GM12878 (cell line): Measurements from ENCODE around the gene PI4K2A. TPM values are rescaled to one million over a fixed set of nuclear protein-coding genes. Genes with fewer than 3 reads are reported as not detected.
A peak's percentile ranks its signal among the peaks of the same experiment; 100 is the strongest.

Source experiments
- ATAC-seq: fragments of 200-7000 bp; cut with Tn5 transposase; 3 replicates; pipeline ENCODE4 v1.9.1; 2020; ENCODE audit warnings: mild to moderate bottlenecking, moderate library complexity
- BruUV-seq: library from RNA; stranded (reverse); fragments of 400-500 nt; replicated peaks from 2 replicates; lab custom pipeline; 2021; lab: Mats Ljungman, UMichigan
- CTCF ChIA-PET: fragments of 300-600 bp; sonication (Branson Sonifier 250); formaldehyde crosslinking; extraction: SDS; loops from one replicate; lab custom pipeline; 2021; ENCODE audit warnings: inconsistent platforms; lab: Yijun Ruan, JAX
- POLR2A ChIA-PET: fragments of 350-600 bp; formaldehyde crosslinking; extraction: SDS; loops from one replicate; lab custom pipeline; 2021; ENCODE audit warnings: inconsistent platforms; lab: Charles Lee
- RAD21 ChIA-PET: fragments of 300-600 bp; sonication (Branson Sonifier 250); formaldehyde crosslinking; loops from one replicate; lab custom pipeline; 2023; ENCODE audit warnings: antibody characterized with exemption; ENCODE audit not compliant: unreplicated experiment; lab: Charles Lee
- SMC1A ChIA-PET: fragments of 300-600 bp; sonication (Branson Sonifier 250); formaldehyde crosslinking; loops from one replicate; lab custom pipeline; 2023; ENCODE audit not compliant: unreplicated experiment, uncharacterized antibody; lab: Charles Lee
- DNase-seq: peaks from one replicate; pipeline ENCODE4 v3.0.0-alpha.2; 2011; ENCODE audit warnings: low read depth, low spot score
- FAIRE-seq: peaks from 3 replicates; lab custom pipeline; 2011; peaks lifted over from hg19 to GRCh38; lab: Jason Lieb, UNC
- H2AFZ ChIP-seq: 2 replicates; pipeline ENCODE4 v1.6.0; 2011; ENCODE audit warnings: low read depth, low read length, control low read depth; ENCODE audit not compliant: control insufficient read depth
- H3K27ac ChIP-seq: 2 replicates; pipeline ENCODE4 v1.5.1; 2011; ENCODE audit warnings: control low read depth; ENCODE audit not compliant: control insufficient read depth, insufficient read depth
- H3K27me3 ChIP-seq, 2 experiments: replicated peaks in 1 of 2; 2 replicates each; pipeline versions ENCODE4 v1.6.0 to v1.6.1; 2011; ENCODE audit warnings: low read length in 1 of 2; ENCODE audit not compliant: control insufficient read depth in 2 of 2, insufficient read depth in 2 of 2
- H3K36me3 ChIP-seq, 2 experiments: 2 replicates each; pipeline ENCODE4 v1.5.1; 2011; ENCODE audit warnings: low read length in 1 of 2; ENCODE audit not compliant: control insufficient read depth in 2 of 2, insufficient read depth in 2 of 2
- H3K4me1 ChIP-seq: 2 replicates; pipeline ENCODE4 v1.6.1; 2011; ENCODE audit warnings: mild to moderate bottlenecking, low read length, moderate library complexity, mixed read lengths; ENCODE audit not compliant: control insufficient read depth, insufficient read depth
- H3K4me2 ChIP-seq: 2 replicates; pipeline ENCODE4 v1.6.0; 2011; ENCODE audit warnings: control low read depth; ENCODE audit not compliant: control insufficient read depth, insufficient read depth
- H3K4me3 ChIP-seq: fragments of 200-600 bp; sonication (generic); 2 replicates; pipeline ENCODE4 v1.5.1; 2016
- H3K79me2 ChIP-seq: 2 replicates; pipeline ENCODE4 v1.6.0; 2011; ENCODE audit warnings: low read length; ENCODE audit not compliant: control insufficient read depth, insufficient read depth
- H3K9ac ChIP-seq: 2 replicates; pipeline ENCODE4 v1.8.0; 2011; ENCODE audit warnings: low read length, control low read depth, mixed read lengths; ENCODE audit not compliant: control insufficient read depth, insufficient read depth
- H3K9me3 ChIP-seq: replicated peaks from 3 replicates; pipeline ENCODE4 v1.5.1; 2011; ENCODE audit warnings: mild to moderate bottlenecking, low read length; ENCODE audit not compliant: control insufficient read depth, insufficient read depth
- H4K20me1 ChIP-seq: 2 replicates; pipeline ENCODE4 v1.6.0; 2011; ENCODE audit not compliant: control insufficient read depth, insufficient read depth
- CEBPB ChIP-seq, 2 experiments: fragments of 150-350 bp in 1 of 2; IDR thresholded peaks; 2 replicates each; pipeline ENCODE4 v1.6.1; 2012 to 2014; ENCODE audit warnings: low read depth in 2 of 2, low read length in 2 of 2, borderline replicate concordance in 1 of 2, inconsistent platforms in 1 of 2
- PAX5 ChIP-seq: IDR thresholded peaks from 2 replicates; pipeline ENCODE4 v1.6.1; 2011; ENCODE audit warnings: low read depth, low read length, borderline replicate concordance
- WGBS: methylation state at CpG from one replicate; pipeline ENCODE4 v1.1.6; 2016; ENCODE audit warnings: low lambda C conversion rate; ENCODE audit not compliant: insufficient replicate concordance, insufficient coverage; ENCODE audit errors: missing lambda C conversion rate; 5-methylcytosine and 5-hydroxymethylcytosine counted together
- in situ Hi-C: fragments of 300-500 bp; cut with MboI; formaldehyde crosslinking; loops from 9 replicates; pipeline ENCODE4 v1.14.3; 2018; ENCODE audit warnings: mixed read lengths
- intact Hi-C: fragments of 100-400 bp; cut with micrococcal nuclease; formaldehyde crosslinking; loops from one replicate; pipeline ENCODE4 v1.14.2; 2022; ENCODE audit not compliant: unreplicated experiment
- polyA plus RNA-seq, 11 experiments: library from polyadenylated mRNA; depleted of rRNA in 4 of 11; unstranded in 6 of 11; stranded (reverse) in 5 of 11; fragments of >200 nt; fragmentation: Nextera tagmentation in 4 of 11; fragmentation: Illumina TruSeq in 1 of 11; extraction: Ambion mirVana in 4 of 11; extraction: Trizol in 1 of 11; gene quantifications; 1 replicate in 1 of 11; 2 replicates in 10 of 11; pipeline versions ENCODE4 v1.2.1 to v1.2.3, GENCODE V29; 2011 to 2016; ENCODE audit warnings: inconsistent platforms in 2 of 11, missing spikeins in 2 of 11, low read depth in 1 of 11
- total RNA-seq, 4 experiments: library from RNA; depleted of rRNA in 3 of 4; stranded (reverse); fragments of >200 nt in 3 of 4; fragmentation: Illumina TruSeq in 1 of 4; extraction: Trizol in 1 of 4; gene quantifications; 2 replicates each; pipeline versions ENCODE4 v1.2.1 to v1.2.3, GENCODE V29; 2013 to 2021
- TF ChIP-seq, protein P1 (sequence below): fragments of 450-650 bp; IDR thresholded peaks from 2 replicates; pipeline ENCODE4 v1.6.1; 2017; ENCODE audit warnings: mild to moderate bottlenecking, moderate library complexity

The PI4K2A gene
- total and polyA plus RNA-seq, 10 of the 15 experiments (the other 5 are each of a cell fraction or from before 2014, with no cell fraction given) = 1.5 to 14.5 (median 10.0) TPM

GRCh38 chr10:97628228-97628627 is 12.2 kb upstream of the PI4K2A start (continued):
- no peak for TF ChIP-seq CEBPB (IDR thresholded peaks at IDR 0.05; ENCODE audit: borderline replicate concordance in 1 of 2, low read depth in 2 of 2, low read length in 2 of 2)

GRCh38 chr10:97629289-97629688 is 11.2 kb upstream of the PI4K2A start:
- WGBS = 67% methylated on average over 5 of the region's 5 CpGs
- Histone ChIP-seq H3K36me3 (no peaks in the 10 kb centered on the region), H3K27me3 (no peaks in the 10 kb centered on the region), H3K4me2 (no peak overlapping the region), H3K4me1 (no peaks in the 10 kb centered on the region), H3K4me3 (no peak overlapping the region), H3K9ac (no peak overlapping the region), H3K79me2 (no peaks in the 10 kb centered on the region), H3K9me3 (no peaks in the 10 kb centered on the region), H4K20me1 (no peaks in the 10 kb centered on the region), H3K27ac (no peak overlapping the region), H2AFZ (no peak overlapping the region)
- ChIA-PET POLR2A (no interaction called here), RAD21 (no interaction called here), CTCF (interaction anchor here (0.9 kb wide), 1 partner anchor 9 kb away, joined by 3 read pairs; no protein-coding TSS in a partner anchor), SMC1A (no interaction called here)
- FAIRE-seq (no peak), DNase-seq (no peak), ATAC-seq (no peak)
- BruUV-seq = no TSS peak
- in situ Hi-C loops (no loop called here), intact Hi-C loops (no loop called here)
- TF ChIP-seq, protein P1, sequence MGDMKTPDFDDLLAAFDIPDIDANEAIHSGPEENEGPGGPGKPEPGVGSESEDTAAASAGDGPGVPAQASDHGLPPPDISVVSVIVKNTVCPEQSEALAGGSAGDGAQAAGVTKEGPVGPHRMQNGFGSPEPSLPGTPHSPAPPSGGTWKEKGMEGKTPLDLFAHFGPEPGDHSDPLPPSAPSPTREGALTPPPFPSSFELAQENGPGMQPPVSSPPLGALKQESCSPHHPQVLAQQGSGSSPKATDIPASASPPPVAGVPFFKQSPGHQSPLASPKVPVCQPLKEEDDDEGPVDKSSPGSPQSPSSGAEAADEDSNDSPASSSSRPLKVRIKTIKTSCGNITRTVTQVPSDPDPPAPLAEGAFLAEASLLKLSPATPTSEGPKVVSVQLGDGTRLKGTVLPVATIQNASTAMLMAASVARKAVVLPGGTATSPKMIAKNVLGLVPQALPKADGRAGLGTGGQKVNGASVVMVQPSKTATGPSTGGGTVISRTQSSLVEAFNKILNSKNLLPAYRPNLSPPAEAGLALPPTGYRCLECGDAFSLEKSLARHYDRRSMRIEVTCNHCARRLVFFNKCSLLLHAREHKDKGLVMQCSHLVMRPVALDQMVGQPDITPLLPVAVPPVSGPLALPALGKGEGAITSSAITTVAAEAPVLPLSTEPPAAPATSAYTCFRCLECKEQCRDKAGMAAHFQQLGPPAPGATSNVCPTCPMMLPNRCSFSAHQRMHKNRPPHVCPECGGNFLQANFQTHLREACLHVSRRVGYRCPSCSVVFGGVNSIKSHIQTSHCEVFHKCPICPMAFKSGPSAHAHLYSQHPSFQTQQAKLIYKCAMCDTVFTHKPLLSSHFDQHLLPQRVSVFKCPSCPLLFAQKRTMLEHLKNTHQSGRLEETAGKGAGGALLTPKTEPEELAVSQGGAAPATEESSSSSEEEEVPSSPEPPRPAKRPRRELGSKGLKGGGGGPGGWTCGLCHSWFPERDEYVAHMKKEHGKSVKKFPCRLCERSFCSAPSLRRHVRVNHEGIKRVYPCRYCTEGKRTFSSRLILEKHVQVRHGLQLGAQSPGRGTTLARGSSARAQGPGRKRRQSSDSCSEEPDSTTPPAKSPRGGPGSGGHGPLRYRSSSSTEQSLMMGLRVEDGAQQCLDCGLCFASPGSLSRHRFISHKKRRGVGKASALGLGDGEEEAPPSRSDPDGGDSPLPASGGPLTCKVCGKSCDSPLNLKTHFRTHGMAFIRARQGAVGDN = no peak
- 0 out of 2 replicates have a peak, but pooled peaks have one; percentile 12 for TF ChIP-seq PAX5
